ENCODE results near the gene MEIS1.

MEIS1 gene

GRCh38 chr2:66390811-66391210 lies 44.1 kb upstream of the MEIS1 start:
- TF ChIP-seq SIN3A (IDR thresholded peaks at IDR 0.05; ENCODE audit: borderline replicate concordance, insufficient read depth, low read length) (no peak), FOXP2 (optimal IDR thresholded peaks at IDR 0.05; ENCODE audit: borderline replicate concordance, extremely low read depth, extremely low read length, insufficient read depth) (no peak), POLR2AphosphoS5 (IDR thresholded peaks at IDR 0.05; ENCODE audit: low read depth, low read length) (no peak), REST (IDR thresholded peaks at IDR 0.05; ENCODE audit: insufficient read depth in 1 of 2, low read depth in 2 of 2, low read length in 2 of 2) (no peak), TAF1 (IDR thresholded peaks at IDR 0.05; ENCODE audit: borderline replicate concordance, insufficient read depth, low read length) (no peak)

GRCh38 chr2:66405473-66405872 lies 29.5 kb upstream of the MEIS1 start:
- TF ChIP-seq TAF1 (IDR thresholded peaks at IDR 0.05; ENCODE audit: borderline replicate concordance, insufficient read depth, low read length) (no peak), SIN3A (IDR thresholded peaks at IDR 0.05; ENCODE audit: borderline replicate concordance, insufficient read depth, low read length) (no peak), FOXP2 (optimal IDR thresholded peaks at IDR 0.05; ENCODE audit: borderline replicate concordance, extremely low read depth, extremely low read length, insufficient read depth) (no peak), REST (IDR thresholded peaks at IDR 0.05; ENCODE audit: insufficient read depth in 1 of 2, low read depth in 2 of 2, low read length in 2 of 2) (no peak), POLR2AphosphoS5 (IDR thresholded peaks at IDR 0.05; ENCODE audit: low read depth, low read length) (no peak)

- TF ChIP-seq REST (IDR thresholded peaks at IDR 0.05; ENCODE audit: insufficient read depth in 1 of 2, low read depth in 2 of 2, low read length in 2 of 2), result no peak
- no peak for TF ChIP-seq FOXP2 (optimal IDR thresholded peaks at IDR 0.05; ENCODE audit: borderline replicate concordance, extremely low read depth, extremely low read length, insufficient read depth)
- TF ChIP-seq POLR2AphosphoS5 (IDR thresholded peaks at IDR 0.05; ENCODE audit: low read depth, low read length), result no peak
Observed at GRCh38 chr2:66408905-66409304, 26.0 kb upstream of the MEIS1 start.

- TF ChIP-seq POLR2AphosphoS5 (IDR thresholded peaks at IDR 0.05; ENCODE audit: low read depth, low read length) (no peak), REST (IDR thresholded peaks at IDR 0.05; ENCODE audit: insufficient read depth in 1 of 2, low read depth in 2 of 2, low read length in 2 of 2) (no peak), FOXP2 (optimal IDR thresholded peaks at IDR 0.05; ENCODE audit: borderline replicate concordance, extremely low read depth, extremely low read length, insufficient read depth) (no peak), SIN3A (IDR thresholded peaks at IDR 0.05; ENCODE audit: borderline replicate concordance, insufficient read depth, low read length) (no peak), TAF1 (IDR thresholded peaks at IDR 0.05; ENCODE audit: borderline replicate concordance, insufficient read depth, low read length) (no peak)
Observed at GRCh38 chr2:66412874-66413273, 22.1 kb upstream of the MEIS1 start.

- no peak for TF ChIP-seq SIN3A (IDR thresholded peaks at IDR 0.05; ENCODE audit: borderline replicate concordance, insufficient read depth, low read length)
- no peak for TF ChIP-seq REST (IDR thresholded peaks at IDR 0.05; ENCODE audit: insufficient read depth in 1 of 2, low read depth in 2 of 2, low read length in 2 of 2)
- TF ChIP-seq FOXP2 (optimal IDR thresholded peaks at IDR 0.05; ENCODE audit: borderline replicate concordance, extremely low read depth, extremely low read length, insufficient read depth), result no peak
- TF ChIP-seq TAF1 (IDR thresholded peaks at IDR 0.05; ENCODE audit: borderline replicate concordance, insufficient read depth, low read length), result no peak
- no peak for TF ChIP-seq POLR2AphosphoS5 (IDR thresholded peaks at IDR 0.05; ENCODE audit: low read depth, low read length)
Observed at GRCh38 chr2:66414896-66415295, 20.0 kb upstream of the MEIS1 start.

Data from PFSK-1 (cell line).